Endothelial cell of umbilical vein (primary cell): ENCODE data around the gene CPEB2. TPM values are rescaled to one million over a fixed set of nuclear protein-coding genes. Genes with fewer than 3 reads are reported as not detected.

Experiments
- BruUV-seq: library from RNA; stranded (reverse); fragments of 400-500 nt; replicated peaks from 2 replicates; lab custom pipeline; 2021; lab: Mats Ljungman, UMichigan
- CTCF ChIA-PET: fragments of 300-600, 350-600 bp; sonication (Branson Sonifier 250); formaldehyde crosslinking; loops from one replicate; lab custom pipeline; 2021; ENCODE audit warnings: antibody characterized with exemption, inconsistent platforms; lab: Charles Lee
- POLR2A ChIA-PET: fragments of 300-600, 350-600 bp; sonication (Branson Sonifier 250); formaldehyde crosslinking; loops from one replicate; lab custom pipeline; 2021; ENCODE audit warnings: antibody characterized with exemption, inconsistent platforms; lab: Charles Lee
- DNase-seq: peaks from one replicate; pipeline ENCODE4 v3.0.0-alpha.2; 2011; ENCODE audit warnings: low read depth, low spot score
- FAIRE-seq: peaks from 2 replicates; lab custom pipeline; 2011; peaks lifted over from hg19 to GRCh38; lab: Jason Lieb, UNC
- H2AFZ ChIP-seq: 2 replicates; pipeline ENCODE4 v1.6.0; 2012; ENCODE audit warnings: low read depth, low read length, control low read depth, inconsistent platforms
- H3K27ac ChIP-seq: 2 replicates; pipeline ENCODE4 v1.5.1; 2011; ENCODE audit warnings: low read depth, mild to moderate bottlenecking, control low read depth, low read length, moderate library complexity; ENCODE audit not compliant: insufficient read depth
- H3K27me3 ChIP-seq, 2 experiments: 2 replicates each; pipeline versions ENCODE4 v1.6.0 to v1.6.1; 2011; ENCODE audit warnings: low read length in 2 of 2, mixed read lengths in 1 of 2; ENCODE audit not compliant: control insufficient read depth in 2 of 2, insufficient read depth in 2 of 2
- H3K36me3 ChIP-seq, 2 experiments: 2 replicates in 1 of 2; 3 replicates in 1 of 2; pipeline ENCODE4 v1.5.1; 2011; ENCODE audit warnings: low read length in 2 of 2, mild to moderate bottlenecking in 1 of 2, moderate library complexity in 1 of 2; ENCODE audit not compliant: control insufficient read depth in 2 of 2, insufficient read depth in 2 of 2; ENCODE audit errors: extremely low read depth in 1 of 2
- H3K4me1 ChIP-seq: 3 replicates; pipeline ENCODE4 v1.5.1; 2011; ENCODE audit warnings: mild to moderate bottlenecking, low read length; ENCODE audit not compliant: control insufficient read depth, insufficient read depth; ENCODE audit errors: extremely low read depth
- H3K4me2 ChIP-seq: 2 replicates; pipeline ENCODE4 v1.6.1; 2011; ENCODE audit warnings: low read length, control low read depth, mixed read lengths; ENCODE audit not compliant: insufficient read depth
- H3K4me3 ChIP-seq, 3 experiments: fragments of 200-600 bp in 1 of 3; sonication (generic), shearing (Covaris generic) in 1 of 3; replicated peaks in 1 of 3; 2 replicates each; pipeline ENCODE4 v1.5.1; 2011 to 2016; ENCODE audit warnings: control low read depth in 3 of 3, low read length in 3 of 3, mild to moderate bottlenecking in 2 of 3, inconsistent platforms in 1 of 3, low read depth in 1 of 3, moderate library complexity in 1 of 3; ENCODE audit not compliant: insufficient read depth in 1 of 3
- H3K79me2 ChIP-seq: 2 replicates; pipeline ENCODE4 v1.6.0; 2012; ENCODE audit warnings: low read length, inconsistent platforms; ENCODE audit not compliant: control insufficient read depth, insufficient read depth
- H3K9ac ChIP-seq: replicated peaks from 2 replicates; pipeline ENCODE3; 2011; ENCODE audit warnings: low read length, control low read depth; ENCODE audit not compliant: insufficient read depth; ENCODE audit errors: extremely low read depth
- H3K9me1 ChIP-seq: replicated peaks from 3 replicates; pipeline ENCODE4 v1.6.0; 2011; ENCODE audit warnings: mild to moderate bottlenecking, low read length; ENCODE audit not compliant: control insufficient read depth, insufficient read depth; ENCODE audit errors: extremely low read depth
- H3K9me3 ChIP-seq: replicated peaks from 2 replicates; pipeline ENCODE4 v1.5.1; 2012; ENCODE audit warnings: low read length, inconsistent platforms; ENCODE audit not compliant: control insufficient read depth, insufficient read depth
- H4K20me1 ChIP-seq: replicated peaks from 2 replicates; pipeline ENCODE3; 2011; ENCODE audit warnings: mild to moderate bottlenecking, low read length; ENCODE audit not compliant: control insufficient read depth, insufficient read depth; ENCODE audit errors: extremely low read depth
- EZH2 ChIP-seq: IDR thresholded peaks from 2 replicates; pipeline ENCODE4 v1.6.1; 2012; ENCODE audit warnings: borderline replicate concordance, low read depth, mild to moderate bottlenecking, moderate library complexity, low read length, inconsistent platforms; ENCODE audit not compliant: severe bottlenecking
- FOS ChIP-seq: IDR thresholded peaks from 2 replicates; pipeline ENCODE4 v1.6.1; 2011; ENCODE audit warnings: mild to moderate bottlenecking, low read length, moderate library complexity, borderline replicate concordance; ENCODE audit not compliant: insufficient read depth
- GATA2 ChIP-seq: IDR thresholded peaks from 2 replicates; pipeline ENCODE4 v1.7.0; 2011; ENCODE audit warnings: low read depth, mild to moderate bottlenecking, moderate library complexity, mixed read lengths, low read length; ENCODE audit not compliant: insufficient read length, insufficient read depth
- JUN ChIP-seq: IDR thresholded peaks from 2 replicates; pipeline ENCODE4 v1.6.1; 2011; ENCODE audit warnings: borderline replicate concordance, low read depth; ENCODE audit not compliant: insufficient read length, insufficient read depth
- MYC ChIP-seq: IDR thresholded peaks from one replicate; pipeline ENCODE4 v1.6.1; 2011; ENCODE audit warnings: mild to moderate bottlenecking, low read depth, low read length
- POLR2A ChIP-seq: IDR thresholded peaks from 2 replicates; pipeline ENCODE4 v1.6.1; 2012; ENCODE audit warnings: low read depth, mild to moderate bottlenecking, control low read depth, low read length
- POLR2AphosphoS5 ChIP-seq: IDR thresholded peaks from 2 replicates; pipeline ENCODE4 v1.6.1; 2012; ENCODE audit warnings: low read depth, mild to moderate bottlenecking, control low read depth, low read length, moderate library complexity; ENCODE audit not compliant: insufficient read depth
- dilution Hi-C: fragments of 300-500 bp; cut with MboI; formaldehyde crosslinking; loops from one replicate; pipeline ENCODE4 v1.15.0; 2019; ENCODE audit warnings: low sequenced_read_pairs; ENCODE audit not compliant: extremely low pct_ligation_motif_present
- intact Hi-C: fragments of 100-400 bp; cut with micrococcal nuclease; formaldehyde crosslinking; loops from one replicate; pipeline ENCODE4 v1.10.0; 2022
- polyA plus RNA-seq, 4 experiments: library from polyadenylated mRNA; depleted of rRNA in 3 of 4; stranded (reverse) in 3 of 4; unstranded in 1 of 4; fragments of >200 nt; gene quantifications; 2 replicates each; pipeline versions ENCODE4 v1.2.1 to v1.2.3, GENCODE V29; 2011 to 2012; ENCODE audit warnings: missing spikeins in 1 of 4
- total RNA-seq: library from RNA; stranded (reverse); gene quantifications from 2 replicates; pipeline ENCODE4 v1.2.3, GENCODE V29; 2021
- TF ChIP-seq, protein P1 (sequence below): IDR thresholded peaks from 2 replicates; pipeline ENCODE4 v1.6.1; 2011; ENCODE audit not compliant: insufficient read depth, insufficient read length
- TF ChIP-seq, protein P2 (sequence below), 2 donors: IDR thresholded peaks; 1 replicate in 1 of 2; 2 replicates in 1 of 2; pipeline ENCODE4 v1.5.1; 2011; ENCODE audit warnings: low read length in 2 of 2, mild to moderate bottlenecking in 2 of 2, moderate library complexity in 2 of 2, control low read depth in 1 of 2, inconsistent platforms in 1 of 2, low read depth in 1 of 2; ENCODE audit not compliant: insufficient read depth in 1 of 2; ENCODE audit errors: extremely low read depth in 1 of 2

Gene CPEB2
- total and polyA plus RNA-seq, 2 donors (not counting 3 experiments of a cell fraction or from before 2014, with no cell fraction given), result 2.8 to 11.7 TPM

- H3K27ac ChIP-seq, result no peak overlapping the region
Measured at GRCh38 chr4:15021946-15022345, 19.7 kb downstream of the CPEB2 start.

More at GRCh38 chr4:15021946-15022345, 19.7 kb downstream of the CPEB2 start:
- FAIRE-seq (no peak), DNase-seq (no peak)
- Histone ChIP-seq H3K27me3 (no peaks in the 10 kb centered on the region), H3K9me1 (no peaks in the 10 kb centered on the region), H3K36me3 (peaks cover 2 to 3% of the 10 kb centered on the region in 2 experiments), H2AFZ (no peak overlapping the region), H3K9ac (no peak overlapping the region), H4K20me1 (no peaks in the 10 kb centered on the region), H3K4me3 (no peak overlapping the region), H3K79me2 (peaks cover 10% of the 10 kb centered on the region), H3K4me2 (no peak overlapping the region), H3K4me1 (peaks cover 3% of the 10 kb centered on the region), H3K9me3 (no peaks in the 10 kb centered on the region)
- BruUV-seq, result no TSS peak
- ChIA-PET POLR2A (no interaction called here), CTCF (interaction anchor here (1.0 to 1.5 kb wide), 2 partner anchors 13 to 1368 kb away, joined by 3 to 4 read pairs; no protein-coding TSS in a partner anchor)
- dilution Hi-C loops (no loop called here), intact Hi-C loops (no loop called here)
- TF ChIP-seq POLR2AphosphoS5 (no peak), GATA2 (no peak), JUN (no peak), MYC (no peak), FOS (no peak), EZH2 (no peak), POLR2A (no peak)
- TF ChIP-seq, protein P1, sequence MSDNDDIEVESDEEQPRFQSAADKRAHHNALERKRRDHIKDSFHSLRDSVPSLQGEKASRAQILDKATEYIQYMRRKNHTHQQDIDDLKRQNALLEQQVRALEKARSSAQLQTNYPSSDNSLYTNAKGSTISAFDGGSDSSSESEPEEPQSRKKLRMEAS, result no peak
- TF ChIP-seq, protein P2, sequence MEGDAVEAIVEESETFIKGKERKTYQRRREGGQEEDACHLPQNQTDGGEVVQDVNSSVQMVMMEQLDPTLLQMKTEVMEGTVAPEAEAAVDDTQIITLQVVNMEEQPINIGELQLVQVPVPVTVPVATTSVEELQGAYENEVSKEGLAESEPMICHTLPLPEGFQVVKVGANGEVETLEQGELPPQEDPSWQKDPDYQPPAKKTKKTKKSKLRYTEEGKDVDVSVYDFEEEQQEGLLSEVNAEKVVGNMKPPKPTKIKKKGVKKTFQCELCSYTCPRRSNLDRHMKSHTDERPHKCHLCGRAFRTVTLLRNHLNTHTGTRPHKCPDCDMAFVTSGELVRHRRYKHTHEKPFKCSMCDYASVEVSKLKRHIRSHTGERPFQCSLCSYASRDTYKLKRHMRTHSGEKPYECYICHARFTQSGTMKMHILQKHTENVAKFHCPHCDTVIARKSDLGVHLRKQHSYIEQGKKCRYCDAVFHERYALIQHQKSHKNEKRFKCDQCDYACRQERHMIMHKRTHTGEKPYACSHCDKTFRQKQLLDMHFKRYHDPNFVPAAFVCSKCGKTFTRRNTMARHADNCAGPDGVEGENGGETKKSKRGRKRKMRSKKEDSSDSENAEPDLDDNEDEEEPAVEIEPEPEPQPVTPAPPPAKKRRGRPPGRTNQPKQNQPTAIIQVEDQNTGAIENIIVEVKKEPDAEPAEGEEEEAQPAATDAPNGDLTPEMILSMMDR (IDR thresholded peaks at IDR 0.05; ENCODE audit: extremely low read depth in 1 of 2, insufficient read depth in 1 of 2, low read depth in 1 of 2, low read length in 2 of 2), result no peak
